MM.1S (cell line): ENCODE measurements around the gene SIK2.

Source experiments
- EZH2 ChIP-seq: fragments of 300-600 bp; sonication (generic); optimal IDR thresholded peaks from 2 replicates; pipeline ENCODE3; 2017; ENCODE audit warnings: low read depth, mild to moderate bottlenecking, antibody characterized with exemption, low read length, mixed read lengths
- EZH2phosphoT487 ChIP-seq: fragments of 300-600 bp; sonication (generic); IDR thresholded peaks from 2 replicates; pipeline ENCODE4 v1.6.1; 2018; ENCODE audit warnings: antibody characterized with exemption, low read length
- TF ChIP-seq, protein P1 (sequence below): fragments of 300-600 bp; sonication (generic); IDR thresholded peaks from 2 replicates; pipeline ENCODE4 v1.5.1; 2016; ENCODE audit warnings: antibody characterized with exemption, low read length, mixed read lengths

DNA sequence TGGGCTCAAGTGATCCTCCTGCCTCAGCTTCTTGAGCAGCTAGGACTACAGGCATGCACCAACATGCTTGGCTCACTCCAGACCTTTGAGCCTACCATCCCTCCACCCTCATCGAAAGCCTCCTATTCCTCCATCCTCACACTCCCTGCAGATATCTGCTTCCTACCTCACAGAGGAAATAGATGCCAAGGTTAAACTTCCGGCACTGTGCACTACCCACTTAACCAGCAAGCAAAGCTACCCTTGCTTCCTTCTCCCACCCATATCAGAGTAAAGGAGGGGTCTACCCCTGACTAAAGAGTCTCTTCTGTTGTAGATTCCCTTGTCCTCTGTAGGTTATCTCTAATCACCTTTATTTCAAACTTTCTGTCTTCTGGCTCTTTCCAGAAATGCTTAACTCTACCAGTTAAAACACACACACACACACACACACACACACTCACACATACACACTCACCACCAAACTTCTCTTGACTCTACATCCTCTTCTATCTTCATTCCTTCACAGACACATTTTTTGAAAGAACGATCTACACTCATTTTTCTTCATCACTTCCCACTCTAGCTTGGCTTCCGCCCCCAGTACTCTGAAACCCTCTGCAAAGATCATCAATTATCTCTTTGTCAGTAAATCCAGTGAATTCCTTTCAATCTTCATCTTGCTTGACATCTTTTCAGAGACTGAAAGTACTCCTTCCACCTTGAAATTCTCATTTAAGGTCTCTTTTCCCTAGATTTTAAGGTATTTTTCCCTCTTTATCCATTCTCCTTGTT is 10.9 kb upstream of the SIK2 start:
- TF ChIP-seq, protein P1, sequence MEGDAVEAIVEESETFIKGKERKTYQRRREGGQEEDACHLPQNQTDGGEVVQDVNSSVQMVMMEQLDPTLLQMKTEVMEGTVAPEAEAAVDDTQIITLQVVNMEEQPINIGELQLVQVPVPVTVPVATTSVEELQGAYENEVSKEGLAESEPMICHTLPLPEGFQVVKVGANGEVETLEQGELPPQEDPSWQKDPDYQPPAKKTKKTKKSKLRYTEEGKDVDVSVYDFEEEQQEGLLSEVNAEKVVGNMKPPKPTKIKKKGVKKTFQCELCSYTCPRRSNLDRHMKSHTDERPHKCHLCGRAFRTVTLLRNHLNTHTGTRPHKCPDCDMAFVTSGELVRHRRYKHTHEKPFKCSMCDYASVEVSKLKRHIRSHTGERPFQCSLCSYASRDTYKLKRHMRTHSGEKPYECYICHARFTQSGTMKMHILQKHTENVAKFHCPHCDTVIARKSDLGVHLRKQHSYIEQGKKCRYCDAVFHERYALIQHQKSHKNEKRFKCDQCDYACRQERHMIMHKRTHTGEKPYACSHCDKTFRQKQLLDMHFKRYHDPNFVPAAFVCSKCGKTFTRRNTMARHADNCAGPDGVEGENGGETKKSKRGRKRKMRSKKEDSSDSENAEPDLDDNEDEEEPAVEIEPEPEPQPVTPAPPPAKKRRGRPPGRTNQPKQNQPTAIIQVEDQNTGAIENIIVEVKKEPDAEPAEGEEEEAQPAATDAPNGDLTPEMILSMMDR = no peak
- TF ChIP-seq EZH2 = no peak
- no peak for TF ChIP-seq EZH2phosphoT487
